ENCODE results near the gene TRPM5.

- TF ChIP-seq CTCF (IDR thresholded peaks at IDR 0.05) = no peak
- no peak for TF ChIP-seq POLR2A (IDR thresholded peaks at IDR 0.05)
Observed at GRCh38 chr11:2436521-2437031, 7.7 kb downstream of the TRPM5 start.

All from Peyer's patch (tissue), 4 donors.